SK-N-SH (cell line): ENCODE measurements around the gene NDUFB2. TPM values are rescaled to one million over a fixed set of nuclear protein-coding genes. Genes with fewer than 3 reads are reported as not detected.

ENCODE experiments used
- CTCF ChIA-PET: fragments of 300-600, 350-600 bp; formaldehyde crosslinking; extraction: SDS; loops from one replicate; lab custom pipeline; 2021; lab: Yijun Ruan, JAX
- POLR2A ChIA-PET: fragments of 350-600 bp; sonication (Branson Sonifier 250); formaldehyde crosslinking; extraction: SDS; loops from one replicate; lab custom pipeline; 2020; ENCODE audit warnings: antibody characterized with exemption, inconsistent platforms; lab: Yijun Ruan, JAX
- DNase-seq: peaks from one replicate; pipeline ENCODE4 v3.0.0; 2012
- H2AFZ ChIP-seq: fragments of 200-600 bp; sonication (generic); 2 replicates; pipeline ENCODE4 v1.8.1; 2016; ENCODE audit warnings: antibody characterized with exemption, mild to moderate bottlenecking, low read depth
- H3F3A ChIP-seq: fragments of 200-600 bp; sonication (generic); replicated peaks from 2 replicates; pipeline ENCODE3; 2016; ENCODE audit warnings: antibody characterized with exemption, mild to moderate bottlenecking; ENCODE audit not compliant: insufficient read depth
- H3K27ac ChIP-seq, 2 experiments: fragments of 200-500 bp in 1 of 2; fragments of 200-600 bp in 1 of 2; sonication (Bioruptor generic) in 1 of 2; sonication (generic), shearing (Covaris generic) in 1 of 2; 2 replicates each; pipeline versions ENCODE4 v1.5.1 to v1.6.1; 2014 to 2016; ENCODE audit warnings: low read depth in 2 of 2, inconsistent platforms in 1 of 2, low read length in 1 of 2, mild to moderate bottlenecking in 1 of 2, mixed read lengths in 1 of 2
- H3K27me3 ChIP-seq: fragments of 200-600 bp; sonication (generic), shearing (Covaris generic); 2 replicates; pipeline ENCODE4 v1.6.1; 2016; ENCODE audit warnings: mixed run types; ENCODE audit not compliant: insufficient read depth
- H3K36me3 ChIP-seq, 2 experiments: fragments of 200-500 bp in 1 of 2; fragments of 200-600 bp in 1 of 2; sonication (Bioruptor generic) in 1 of 2; sonication (generic) in 1 of 2; replicated peaks in 1 of 2; 2 replicates each; pipeline versions ENCODE3 to v1.5.1; 2014 to 2016; ENCODE audit warnings: low read length in 1 of 2, mild to moderate bottlenecking in 1 of 2; ENCODE audit not compliant: insufficient read depth in 2 of 2, control insufficient read depth in 1 of 2
- H3K4me1 ChIP-seq, 2 experiments: fragments of 200-500 bp in 1 of 2; fragments of 200-600 bp in 1 of 2; sonication (Bioruptor generic) in 1 of 2; sonication (generic), shearing (Covaris generic) in 1 of 2; 2 replicates each; pipeline versions ENCODE4 v1.5.1 to v1.6.1; 2014 to 2016; ENCODE audit warnings: low read depth in 1 of 2, low read length in 1 of 2, mixed run types in 1 of 2; ENCODE audit not compliant: insufficient read depth in 2 of 2, control insufficient read depth in 1 of 2
- H3K4me2 ChIP-seq: fragments of 200-600 bp; sonication (generic), shearing (Covaris generic); 2 replicates; pipeline ENCODE4 v1.6.1; 2017; ENCODE audit warnings: mixed run types
- H3K4me3 ChIP-seq, 2 experiments: fragments of 200-500 bp in 1 of 2; fragments of 200-600 bp in 1 of 2; sonication (Bioruptor generic) in 1 of 2; sonication (generic), shearing (Covaris generic) in 1 of 2; 2 replicates each; pipeline versions ENCODE4 v1.5.1 to v1.8.1; 2014 to 2016; ENCODE audit warnings: low read depth in 2 of 2, inconsistent platforms in 1 of 2, low read length in 1 of 2, mild to moderate bottlenecking in 1 of 2, mixed read lengths in 1 of 2, moderate library complexity in 1 of 2
- H3K79me2 ChIP-seq: fragments of 200-600 bp; sonication (generic); 2 replicates; pipeline ENCODE4 v1.8.1; 2017; ENCODE audit warnings: mild to moderate bottlenecking; ENCODE audit not compliant: insufficient read depth
- H3K9ac ChIP-seq: fragments of 200-600 bp; sonication (generic); 2 replicates; pipeline ENCODE4 v1.6.1; 2017; ENCODE audit warnings: mixed run types
- H3K9me2 ChIP-seq: fragments of 200-600 bp; sonication (generic); 2 replicates; pipeline ENCODE4 v1.6.1; 2017; ENCODE audit warnings: mixed run types
- H3K9me3 ChIP-seq: fragments of 200-600 bp; sonication (generic); 2 replicates; pipeline ENCODE4 v1.6.1; 2017; ENCODE audit warnings: mixed run types, mild to moderate bottlenecking, moderate library complexity
- H4K20me1 ChIP-seq: fragments of 200-600 bp; sonication (generic); 2 replicates; pipeline ENCODE4 v1.6.1; 2017; ENCODE audit warnings: mild to moderate bottlenecking, mixed run types; ENCODE audit not compliant: insufficient read depth
- ELF1 ChIP-seq: IDR thresholded peaks from 2 replicates; pipeline ENCODE4 v1.4.0; 2012
- FOSL2 ChIP-seq: IDR thresholded peaks from 2 replicates; pipeline ENCODE4 v1.4.0; 2012; ENCODE audit warnings: low read depth, mild to moderate bottlenecking, moderate library complexity, borderline replicate concordance
- JUND ChIP-seq: IDR thresholded peaks from 2 replicates; pipeline ENCODE4 v1.4.0; 2012
- MXI1 ChIP-seq: IDR thresholded peaks from 2 replicates; pipeline ENCODE4 v1.6.1; 2012; ENCODE audit warnings: mild to moderate bottlenecking, low read depth, low read length, improper control_type of control experiment
- NFIC ChIP-seq: IDR thresholded peaks from 2 replicates; pipeline ENCODE4 v1.4.0; 2012; ENCODE audit warnings: borderline replicate concordance
- PBX3 ChIP-seq: IDR thresholded peaks from 2 replicates; pipeline ENCODE4; 2012
- REST ChIP-seq: IDR thresholded peaks from 2 replicates; pipeline ENCODE4 v1.6.1; 2012; ENCODE audit warnings: mild to moderate bottlenecking, low read depth, low read length, moderate library complexity
- SMC3 ChIP-seq: IDR thresholded peaks from 2 replicates; pipeline ENCODE4 v1.6.1; 2012; ENCODE audit warnings: low read depth, low read length, improper control_type of control experiment
- USF2 ChIP-seq: fragments of 150-350 bp; IDR thresholded peaks from 2 replicates; pipeline ENCODE4 v1.6.1; 2017; ENCODE audit warnings: antibody characterized with exemption, low read length, low read depth, borderline replicate concordance
- YY1 ChIP-seq: IDR thresholded peaks from 2 replicates; pipeline ENCODE4 v1.4.0; 2012; ENCODE audit warnings: low read depth, mild to moderate bottlenecking
- WGBS: methylation state at CpG from one replicate; pipeline ENCODE4 v1.1.6; 2017; ENCODE audit warnings: low lambda C conversion rate; 5-methylcytosine and 5-hydroxymethylcytosine counted together
- polyA plus RNA-seq, 3 experiments: library from polyadenylated mRNA; depleted of rRNA; stranded (reverse); fragments of >200 nt; gene quantifications; 2 replicates each; pipeline ENCODE4 v1.2.3, GENCODE V29; 2012

Gene NDUFB2
- polyA plus RNA-seq, 1 of the 3 experiments (the other 2 are of a cell fraction) = 1,214 TPM

- TF ChIP-seq USF2 (no peak), NFIC (peak; percentile 34; the same call in 1 of the 2 replicates), FOSL2 (no peak), ELF1 (no peak), REST (no peak), SMC3 (peak; percentile 58), PBX3 (peak; percentile 24; the same call in 1 of the 2 replicates)
These were observed 49.4 kb upstream of the NDUFB2 start (continued) for GRCh38 chr7:140646931-140647647.

- DNase-seq = no peak
- Histone ChIP-seq H3K4me2 (no peak overlapping the region), H3K9me3 (no peaks in the 10 kb centered on the region), H3K9me2 (no peaks in the 10 kb centered on the region), H3K4me1 (peaks cover 0 to 14% of the 10 kb centered on the region in 2 experiments; a peak in 2 of 4 replicates), H3K27me3 (no peaks in the 10 kb centered on the region), H3K4me3 (no peak overlapping the region; a peak in 1 of 4 replicates), H3F3A (peaks cover 7% of the 10 kb centered on the region), H3K36me3 (no peaks in the 10 kb centered on the region), H4K20me1 (no peaks in the 10 kb centered on the region), H2AFZ (no peak overlapping the region; the same call in 1 of the 2 replicates), H3K79me2 (no peaks in the 10 kb centered on the region), H3K9ac (no peak overlapping the region), H3K27ac (no peak overlapping the region)
- ChIA-PET POLR2A (no interaction called here), CTCF (interaction anchor here (20.3 kb wide), 1 partner anchor 133 kb away, joined by 433 read pairs; no protein-coding TSS in a partner anchor)
- TF ChIP-seq YY1 (no peak), MXI1 (no peak), FOSL2 (peak; percentile 24; the same call in 1 of the 2 replicates), JUND (no peak)
- WGBS = 74% methylated on average over 6 of the region's 6 CpGs
These were observed 46.8 kb upstream of the NDUFB2 start for GRCh38 chr7:140649556-140650205.
